HG02798 (cell line): ENCODE results near the gene ZNF862.
"Not testable (repeated sequence)": the region's sequence is repeated elsewhere in the genome, so short reads cannot be mapped to it uniquely, and the experiment has no call there.

Source experiments
- ATAC-seq: cut with Tn5 transposase; IDR thresholded peaks from one replicate; pipeline ENCODE4 v1.9.1; 2021; ENCODE audit warnings: mild to moderate bottlenecking; ENCODE audit not compliant: unreplicated experiment, poor library complexity

Gene ZNF862

DNA sequence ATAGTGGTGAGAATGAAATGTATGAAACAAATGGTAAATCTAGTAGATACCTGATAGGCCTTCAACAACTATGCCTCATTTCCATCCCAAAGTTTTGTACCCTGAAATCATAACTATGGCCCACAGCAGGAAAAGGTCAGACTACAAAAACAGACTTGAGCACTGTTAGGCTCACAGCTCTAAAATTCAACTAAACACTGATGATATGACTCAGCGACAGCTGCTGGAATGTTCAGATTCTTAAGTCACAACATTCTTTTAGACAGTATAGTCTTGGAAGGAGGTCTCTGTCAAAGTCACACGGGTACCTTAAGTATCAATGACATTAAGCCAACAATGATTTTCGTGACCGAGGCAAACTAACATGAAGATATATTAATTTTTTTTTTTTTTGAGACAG, 74.0 kb downstream of the ZNF862 start:
- ATAC-seq: not testable (repeated sequence)
